22Rv1 (cell line): Measurements from ENCODE around the gene DSP.

ENCODE experiments used
- H3K27ac ChIP-seq: fragments of 450-650 bp; 2 replicates; pipeline ENCODE4 v1.5.1; 2017
- ZFX ChIP-seq: fragments of 450-650 bp; IDR thresholded peaks from 2 replicates; pipeline ENCODE4 v1.6.1; 2017; ENCODE audit warnings: antibody characterized with exemption, borderline replicate concordance
- TF ChIP-seq, protein P1 (sequence below): fragments of 450-650 bp; IDR thresholded peaks from 2 replicates; pipeline ENCODE4 v1.5.1; 2017; ENCODE audit warnings: mild to moderate bottlenecking

DSP gene, protein sequence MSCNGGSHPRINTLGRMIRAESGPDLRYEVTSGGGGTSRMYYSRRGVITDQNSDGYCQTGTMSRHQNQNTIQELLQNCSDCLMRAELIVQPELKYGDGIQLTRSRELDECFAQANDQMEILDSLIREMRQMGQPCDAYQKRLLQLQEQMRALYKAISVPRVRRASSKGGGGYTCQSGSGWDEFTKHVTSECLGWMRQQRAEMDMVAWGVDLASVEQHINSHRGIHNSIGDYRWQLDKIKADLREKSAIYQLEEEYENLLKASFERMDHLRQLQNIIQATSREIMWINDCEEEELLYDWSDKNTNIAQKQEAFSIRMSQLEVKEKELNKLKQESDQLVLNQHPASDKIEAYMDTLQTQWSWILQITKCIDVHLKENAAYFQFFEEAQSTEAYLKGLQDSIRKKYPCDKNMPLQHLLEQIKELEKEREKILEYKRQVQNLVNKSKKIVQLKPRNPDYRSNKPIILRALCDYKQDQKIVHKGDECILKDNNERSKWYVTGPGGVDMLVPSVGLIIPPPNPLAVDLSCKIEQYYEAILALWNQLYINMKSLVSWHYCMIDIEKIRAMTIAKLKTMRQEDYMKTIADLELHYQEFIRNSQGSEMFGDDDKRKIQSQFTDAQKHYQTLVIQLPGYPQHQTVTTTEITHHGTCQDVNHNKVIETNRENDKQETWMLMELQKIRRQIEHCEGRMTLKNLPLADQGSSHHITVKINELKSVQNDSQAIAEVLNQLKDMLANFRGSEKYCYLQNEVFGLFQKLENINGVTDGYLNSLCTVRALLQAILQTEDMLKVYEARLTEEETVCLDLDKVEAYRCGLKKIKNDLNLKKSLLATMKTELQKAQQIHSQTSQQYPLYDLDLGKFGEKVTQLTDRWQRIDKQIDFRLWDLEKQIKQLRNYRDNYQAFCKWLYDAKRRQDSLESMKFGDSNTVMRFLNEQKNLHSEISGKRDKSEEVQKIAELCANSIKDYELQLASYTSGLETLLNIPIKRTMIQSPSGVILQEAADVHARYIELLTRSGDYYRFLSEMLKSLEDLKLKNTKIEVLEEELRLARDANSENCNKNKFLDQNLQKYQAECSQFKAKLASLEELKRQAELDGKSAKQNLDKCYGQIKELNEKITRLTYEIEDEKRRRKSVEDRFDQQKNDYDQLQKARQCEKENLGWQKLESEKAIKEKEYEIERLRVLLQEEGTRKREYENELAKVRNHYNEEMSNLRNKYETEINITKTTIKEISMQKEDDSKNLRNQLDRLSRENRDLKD (N-terminal part only)

DNA sequence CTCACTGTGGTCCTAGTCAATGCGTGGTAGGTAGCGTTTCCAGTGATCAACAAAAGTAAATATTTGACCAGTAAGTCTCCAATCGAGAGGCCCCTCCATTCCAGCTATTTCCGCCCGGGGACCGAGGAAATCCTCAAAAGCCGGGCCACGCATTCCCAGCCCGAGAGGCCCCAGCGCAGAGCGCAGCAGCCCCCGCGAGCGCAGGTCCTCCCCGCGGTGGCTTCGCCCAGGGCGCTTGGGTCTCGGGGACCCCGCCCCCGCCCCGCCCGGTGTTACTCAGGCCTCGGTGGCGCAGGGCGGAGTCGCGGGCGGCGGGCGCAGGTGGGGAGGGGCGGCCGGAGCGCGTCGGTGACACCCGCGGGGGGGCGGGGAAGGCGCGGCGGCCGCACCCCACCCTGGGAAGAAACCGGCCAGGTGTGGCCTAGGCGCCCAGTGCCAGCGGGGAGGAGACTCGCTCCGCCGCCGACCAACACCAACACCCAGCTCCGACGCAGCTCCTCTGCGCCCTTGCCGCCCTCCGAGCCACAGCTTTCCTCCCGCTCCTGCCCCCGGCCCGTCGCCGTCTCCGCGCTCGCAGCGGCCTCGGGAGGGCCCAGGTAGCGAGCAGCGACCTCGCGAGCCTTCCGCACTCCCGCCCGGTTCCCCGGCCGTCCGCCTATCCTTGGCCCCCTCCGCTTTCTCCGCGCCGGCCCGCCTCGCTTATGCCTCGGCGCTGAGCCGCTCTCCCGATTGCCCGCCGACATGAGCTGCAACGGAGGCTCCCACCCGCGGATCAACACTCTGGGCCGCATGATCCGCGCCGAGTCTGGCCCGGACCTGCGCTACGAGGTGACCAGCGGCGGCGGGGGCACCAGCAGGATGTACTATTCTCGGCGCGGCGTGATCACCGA, at the start of gene DSP:
TSS of gene DSP (plus strand) at position 497 of the 890 bp plus-strand sequence. CDS start at position 742, 245 bp downstream.
- TF ChIP-seq ZFX: no peak
- TF ChIP-seq, protein P1, sequence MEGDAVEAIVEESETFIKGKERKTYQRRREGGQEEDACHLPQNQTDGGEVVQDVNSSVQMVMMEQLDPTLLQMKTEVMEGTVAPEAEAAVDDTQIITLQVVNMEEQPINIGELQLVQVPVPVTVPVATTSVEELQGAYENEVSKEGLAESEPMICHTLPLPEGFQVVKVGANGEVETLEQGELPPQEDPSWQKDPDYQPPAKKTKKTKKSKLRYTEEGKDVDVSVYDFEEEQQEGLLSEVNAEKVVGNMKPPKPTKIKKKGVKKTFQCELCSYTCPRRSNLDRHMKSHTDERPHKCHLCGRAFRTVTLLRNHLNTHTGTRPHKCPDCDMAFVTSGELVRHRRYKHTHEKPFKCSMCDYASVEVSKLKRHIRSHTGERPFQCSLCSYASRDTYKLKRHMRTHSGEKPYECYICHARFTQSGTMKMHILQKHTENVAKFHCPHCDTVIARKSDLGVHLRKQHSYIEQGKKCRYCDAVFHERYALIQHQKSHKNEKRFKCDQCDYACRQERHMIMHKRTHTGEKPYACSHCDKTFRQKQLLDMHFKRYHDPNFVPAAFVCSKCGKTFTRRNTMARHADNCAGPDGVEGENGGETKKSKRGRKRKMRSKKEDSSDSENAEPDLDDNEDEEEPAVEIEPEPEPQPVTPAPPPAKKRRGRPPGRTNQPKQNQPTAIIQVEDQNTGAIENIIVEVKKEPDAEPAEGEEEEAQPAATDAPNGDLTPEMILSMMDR: no peak; the same call in 1 of the 2 replicates
- H3K27ac ChIP-seq: peak within 1 kb of the TSS; percentile 60

DNA sequence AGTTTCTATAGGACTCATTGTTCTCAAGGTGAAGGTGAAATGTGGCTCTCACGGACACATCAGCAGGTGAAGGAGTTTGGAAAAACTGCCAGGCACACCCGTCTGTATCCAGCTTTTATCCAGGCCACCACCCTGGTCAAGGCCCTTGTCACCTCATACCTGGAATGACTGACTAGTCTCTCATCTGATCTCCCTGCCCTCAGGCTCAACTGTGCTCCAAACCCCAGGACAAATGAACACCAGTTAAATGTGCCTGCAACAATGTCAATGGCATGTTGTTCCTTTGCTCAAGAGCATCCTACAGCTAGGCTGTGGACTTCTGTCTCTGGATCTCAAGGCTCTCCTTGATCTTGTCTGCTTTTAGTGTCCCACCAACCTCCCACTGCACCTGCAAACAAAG, 47.6 kb upstream of the DSP start:
- TF ChIP-seq ZFX: no peak
- TF ChIP-seq, protein P1: no peak
- no peak overlapping the region for H3K27ac ChIP-seq

DNA sequence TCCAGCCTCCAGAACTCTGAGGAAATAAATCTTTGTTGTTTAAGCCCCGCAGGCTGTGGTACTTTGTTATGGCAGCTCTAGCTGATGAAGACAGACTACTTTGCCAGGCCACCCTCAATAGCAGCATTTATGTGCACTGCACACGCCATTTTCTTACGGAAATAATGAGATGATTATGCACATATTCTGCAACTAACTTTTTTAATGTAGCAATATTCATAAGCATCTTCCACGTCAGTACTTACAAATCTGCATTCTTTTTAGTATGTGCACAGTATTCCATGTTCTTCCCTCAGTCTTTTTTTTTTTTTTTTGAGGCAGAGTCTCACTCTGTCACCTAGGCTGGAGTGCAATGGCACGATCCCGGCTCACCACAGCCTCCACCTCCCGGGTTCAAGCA, 46.8 kb upstream of the DSP start:
- TF ChIP-seq ZFX: no peak
- H3K27ac ChIP-seq: no peak overlapping the region

DNA sequence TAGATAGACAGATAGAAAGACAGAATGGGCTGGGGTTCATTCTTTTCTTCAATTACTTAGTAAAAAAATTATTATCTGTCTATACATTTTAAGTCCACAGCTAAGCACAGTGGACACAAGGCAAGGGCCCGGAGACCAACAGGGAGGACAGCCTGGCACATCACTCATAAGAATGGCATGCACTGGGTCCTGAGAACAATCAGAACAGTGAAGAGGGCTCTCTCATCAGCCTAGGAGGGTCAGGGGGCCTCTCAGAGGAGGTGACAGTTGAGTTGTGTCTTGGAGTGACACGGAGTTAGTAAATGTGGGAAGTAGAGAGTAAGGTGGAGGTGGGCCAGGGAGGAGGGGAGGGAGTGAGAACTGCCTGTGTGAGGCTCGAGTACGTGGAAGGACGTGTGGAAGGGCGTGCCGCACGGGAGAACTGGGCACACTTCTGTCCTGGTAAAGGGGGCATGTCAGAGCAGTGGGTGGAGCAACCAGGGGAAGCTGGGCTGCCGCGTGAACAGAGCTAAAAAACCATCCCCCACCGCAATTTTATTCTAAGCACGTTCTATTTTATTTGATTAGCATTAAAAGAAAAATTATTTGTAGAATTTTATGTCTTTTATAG, 45.1 kb upstream of the DSP start:
- no peak overlapping the region for H3K27ac ChIP-seq
- TF ChIP-seq, protein P1: no peak
- TF ChIP-seq ZFX: no peak

DNA sequence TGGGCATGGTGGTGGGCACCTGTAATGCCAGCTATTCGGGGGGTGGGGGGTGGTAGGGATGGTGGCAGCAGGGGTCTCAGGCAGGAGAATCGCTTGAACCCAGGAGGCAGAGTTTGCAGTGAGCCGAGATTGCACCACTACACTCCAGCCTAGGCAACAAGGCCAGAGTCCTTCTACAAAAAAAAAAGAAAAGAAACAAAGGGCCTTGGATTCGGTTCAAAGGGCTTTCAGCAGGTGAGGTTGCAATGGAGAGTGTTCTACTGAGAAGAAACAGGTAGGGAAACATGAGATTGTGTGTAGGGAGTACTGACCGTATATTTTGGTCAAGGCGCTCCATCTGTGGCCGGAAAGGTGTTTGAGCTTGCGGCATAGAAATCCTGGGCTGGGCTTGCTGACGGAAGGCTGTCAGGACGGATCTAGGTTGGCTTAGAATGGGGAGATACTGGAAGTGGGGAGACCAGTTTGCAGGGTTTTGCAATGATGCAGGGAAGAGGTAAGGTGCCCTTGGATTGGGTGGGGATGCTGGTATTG, 40.7 kb upstream of the DSP start:
- TF ChIP-seq, protein P1: no peak
- no peak for TF ChIP-seq ZFX
- no peak overlapping the region for H3K27ac ChIP-seq

DNA sequence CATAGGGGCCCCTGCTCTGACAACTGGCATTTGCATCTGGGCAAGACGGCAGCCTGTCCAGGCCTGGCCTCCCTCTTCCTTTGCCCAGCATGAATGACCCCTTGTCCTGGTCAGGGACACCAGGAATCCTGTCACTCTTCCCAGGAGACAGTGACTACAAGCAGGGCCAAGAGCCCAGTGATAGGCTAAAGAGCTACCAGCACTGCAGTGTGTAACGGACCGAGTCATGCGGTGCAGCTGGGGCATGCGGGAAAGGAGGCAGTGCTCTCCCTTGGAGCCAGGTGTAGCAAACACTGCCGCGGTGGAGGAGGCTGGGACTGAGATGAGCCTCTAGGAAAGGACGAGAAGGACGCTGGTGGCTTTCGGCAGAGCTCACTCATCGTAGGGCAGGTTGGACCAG, 38.7 kb upstream of the DSP start:
- no peak for TF ChIP-seq ZFX
- TF ChIP-seq, protein P1: no peak
- no peak overlapping the region for H3K27ac ChIP-seq
